H1 (cell line): ENCODE results near the gene AMIGO2. TPM values are rescaled to one million over a fixed set of nuclear protein-coding genes. Genes with fewer than 3 reads are reported as not detected.

Experiments used
- CHD1 ChIP-seq: IDR thresholded peaks from 2 replicates; pipeline ENCODE4 v1.6.1; 2012; ENCODE audit warnings: low read depth, low read length, improper control_type of control experiment
- JUN ChIP-seq: IDR thresholded peaks from 2 replicates; pipeline ENCODE4 v1.6.1; 2011; ENCODE audit warnings: low read depth, mild to moderate bottlenecking, improper control_type of control experiment, low read length
- KDM5A ChIP-seq: fragments of 200-600 bp; IDR thresholded peaks from 2 replicates; pipeline ENCODE4 v1.7.1; 2012; ENCODE audit warnings: mild to moderate bottlenecking, low read length, inconsistent platforms, mixed read lengths
- MAX ChIP-seq: IDR thresholded peaks from 2 replicates; pipeline ENCODE4 v1.6.1; 2012; ENCODE audit warnings: inconsistent platforms
- SIX5 ChIP-seq: IDR thresholded peaks from 2 replicates; pipeline ENCODE4 v1.6.1; 2011; ENCODE audit warnings: mild to moderate bottlenecking, low read depth, low read length
- polyA plus RNA-seq, 7 experiments: library from polyadenylated mRNA; depleted of rRNA in 3 of 7; stranded (reverse) in 5 of 7; unstranded in 2 of 7; fragments of >200 nt in 5 of 7; fragments of 200-250 nt in 2 of 7; gene quantifications; 1 replicate in 5 of 7; 2 replicates in 1 of 7; 4 replicates in 1 of 7; pipeline versions ENCODE4 v1.2.1 to v1.2.3, GENCODE V29; 2011 to 2013; ENCODE audit warnings: missing spikeins in 2 of 7, mixed read lengths in 2 of 7
- total RNA-seq: library from RNA; stranded (reverse); fragmentation: NEBNext Ultra II Directional; extraction: Animal tissue kit (Norgen Biotek cat#: 25700); gene quantifications from 2 replicates; pipeline ENCODE4 v1.2.1, GENCODE V29; 2021

Gene AMIGO2
- total and polyA plus RNA-seq, 2 of the 8 experiments (the other 6 are each of a cell fraction or from before 2014, with no cell fraction given), result 1.7 to 3.3 TPM

DNA sequence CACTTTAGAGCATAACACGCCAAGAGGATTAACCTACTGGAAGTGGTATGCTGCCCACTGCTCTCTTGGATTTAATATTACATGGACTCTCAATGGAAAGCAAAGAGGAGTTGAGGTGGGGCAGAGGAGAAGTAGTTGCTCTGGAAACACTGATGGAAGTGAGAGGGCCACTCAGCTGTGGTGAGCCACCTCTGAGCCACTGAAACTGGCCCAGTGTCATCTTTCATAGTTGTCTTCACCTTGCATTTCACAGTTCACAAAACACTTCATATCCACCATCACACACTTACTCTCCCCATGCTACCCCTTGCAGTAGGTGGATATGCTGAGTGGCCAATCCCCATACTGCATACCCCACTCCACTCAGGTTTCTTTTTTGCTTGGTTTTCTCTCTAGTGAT is 12.6 kb downstream of the AMIGO2 start (continued):
- no peak for TF ChIP-seq MAX
- no peak for TF ChIP-seq CHD1
- no peak for TF ChIP-seq JUN
- no peak for TF ChIP-seq SIX5
- TF ChIP-seq KDM5A, result no peak
